Endodermal cell (in vitro differentiated cells): Measurements from ENCODE around the gene CABLES2. TPM values are rescaled to one million over a fixed set of nuclear protein-coding genes. Genes with fewer than 3 reads are reported as not detected.

Source experiments
- DNase-seq: peaks from one replicate; pipeline ENCODE4 v3.0.0-alpha.2; 2017
- H3K27ac ChIP-seq: 2 replicates; pipeline ENCODE4 v1.5.1; 2013; ENCODE audit warnings: mild to moderate bottlenecking, low read depth, low read length, moderate library complexity
- H3K27me3 ChIP-seq: 2 replicates; pipeline ENCODE4 v1.6.1; 2013; ENCODE audit warnings: mild to moderate bottlenecking, low read length, moderate library complexity; ENCODE audit not compliant: insufficient read depth, control insufficient read depth, poor library complexity, severe bottlenecking
- H3K36me3 ChIP-seq: 2 replicates; pipeline ENCODE4 v1.7.0; 2013; ENCODE audit warnings: mild to moderate bottlenecking, low read length, moderate library complexity; ENCODE audit not compliant: control insufficient read depth, insufficient read depth
- H3K4me1 ChIP-seq: one replicate; pipeline ENCODE4 v1.7.0; 2013; ENCODE audit warnings: low read length; ENCODE audit not compliant: control insufficient read depth, insufficient read depth
- H3K4me3 ChIP-seq: 2 replicates; pipeline ENCODE4 v1.5.1; 2013; ENCODE audit warnings: mild to moderate bottlenecking, low read length, moderate library complexity
- H3K9ac ChIP-seq: 2 replicates; pipeline ENCODE4 v1.6.1; 2013; ENCODE audit warnings: mild to moderate bottlenecking, low read length, moderate library complexity; ENCODE audit not compliant: poor library complexity, severe bottlenecking; ENCODE audit errors: extremely low read depth
- H3K9me3 ChIP-seq: 2 replicates; pipeline ENCODE4 v1.6.1; 2013; ENCODE audit warnings: mild to moderate bottlenecking, low read length, moderate library complexity; ENCODE audit not compliant: control insufficient read depth
- H3K27ac Mint-ChIP-seq: 2 replicates; pipeline ENCODE4 v1.8.0; 2020; ENCODE audit warnings: mixed read lengths
- H3K27me3 Mint-ChIP-seq: 2 replicates; pipeline ENCODE4 v1.8.0; 2021; ENCODE audit warnings: mild to moderate bottlenecking, mixed read lengths; ENCODE audit not compliant: insufficient read depth
- H3K36me3 Mint-ChIP-seq: 2 replicates; pipeline ENCODE4 v1.8.0; 2020; ENCODE audit warnings: low read depth, mixed read lengths
- H3K4me1 Mint-ChIP-seq: 2 replicates; pipeline ENCODE4 v1.8.0; 2020; ENCODE audit warnings: mixed read lengths
- H3K4me3 Mint-ChIP-seq: 2 replicates; pipeline ENCODE4 v1.8.0; 2020; ENCODE audit warnings: mild to moderate bottlenecking, moderate library complexity, mixed read lengths
- H3K9me3 Mint-ChIP-seq: 2 replicates; pipeline ENCODE4 v1.8.0; 2020; ENCODE audit warnings: mild to moderate bottlenecking, mixed read lengths
- CTCF ChIP-seq: fragments of 200-600 bp; sonication (generic); conservative IDR thresholded peaks from 2 replicates; pipeline ENCODE4 v1.5.0; 2021; ENCODE audit warnings: antibody characterized with exemption, mild to moderate bottlenecking
- WGBS, 2 experiments: methylation state at CpG; one replicate each; pipeline versions ENCODE4 v1.1.5 to v1.1.7; 2013; ENCODE audit warnings: missing lambda C conversion rate in 2 of 2, mixed read lengths in 1 of 2; ENCODE audit not compliant: insufficient coverage in 1 of 2, insufficient read length in 1 of 2; 5-methylcytosine and 5-hydroxymethylcytosine counted together
- total RNA-seq, 2 donors: library from RNA; stranded (reverse); fragmentation: NEBNext Ultra II Directional in 1 of 2; extraction: Animal tissue kit (Norgen Biotek cat#: 25700) in 1 of 2; gene quantifications; 2 replicates in 1 of 2; 3 replicates in 1 of 2; pipeline ENCODE4 v1.2.1, GENCODE V29; 2021

CABLES2 gene
- total RNA-seq, 2 donors from 2014 or later, result 10.4 to 15.6 TPM

- peaks cover 14% of the 10 kb centered on the region for H3K36me3 Mint-ChIP-seq
- H3K4me1 Mint-ChIP-seq, result peaks cover 10% of the 10 kb centered on the region
- H3K9me3 Mint-ChIP-seq, result peaks cover 7% of the 10 kb centered on the region
- peak; percentile 81 for DNase-seq
- no peak for TF ChIP-seq CTCF
- Histone ChIP-seq H3K27me3 (no peaks in the 10 kb centered on the region), H3K27ac (no peak overlapping the region), H3K4me1 (peaks cover 19% of the 10 kb centered on the region), H3K4me3 (no peak overlapping the region), H3K9me3 (no peaks in the 10 kb centered on the region), H3K36me3 (peaks cover 10% of the 10 kb centered on the region), H3K9ac (no peak overlapping the region)
- 88 to 92% methylated on average over 15 to 22 of the region's 22 CpGs for WGBS, 2 experiments
- no peak overlapping the region for H3K4me3 Mint-ChIP-seq
- H3K27ac Mint-ChIP-seq, result no peak overlapping the region
- H3K27me3 Mint-ChIP-seq, result no peaks in the 10 kb centered on the region
Observed at GRCh38 chr20:62378215-62378614, 28.9 kb downstream of the CABLES2 start.

- Mint-ChIP-seq H3K27ac (peak overlapping the region; percentile 83), H3K4me3 (no peak overlapping the region), H3K27me3 (no peaks in the 10 kb centered on the region), H3K9me3 (peaks cover 9% of the 10 kb centered on the region), H3K4me1 (peaks cover 7% of the 10 kb centered on the region), H3K36me3 (peaks cover 14% of the 10 kb centered on the region)
- H3K36me3 ChIP-seq, result peaks cover 10% of the 10 kb centered on the region
- H3K4me3 ChIP-seq, result no peak overlapping the region
- WGBS, 2 experiments, result 91 to 96% methylated on average over 8 to 15 of the region's 15 CpGs
- no peaks in the 10 kb centered on the region for H3K9me3 ChIP-seq
- peaks cover 19% of the 10 kb centered on the region for H3K4me1 ChIP-seq
- no peak for DNase-seq
- H3K27me3 ChIP-seq, result no peaks in the 10 kb centered on the region
- no peak overlapping the region for H3K27ac ChIP-seq
- H3K9ac ChIP-seq, result no peak overlapping the region
- no peak for TF ChIP-seq CTCF
Observed at GRCh38 chr20:62377615-62378178, 29.4 kb downstream of the CABLES2 start.

GRCh38 chr20:62377064-62377461 lies 30.0 kb downstream of the CABLES2 start:
- no peak for TF ChIP-seq CTCF
- Mint-ChIP-seq H3K36me3 (peaks cover 8% of the 10 kb centered on the region), H3K27ac (peak overlapping the region; percentile 83), H3K27me3 (no peaks in the 10 kb centered on the region), H3K9me3 (peaks cover 8% of the 10 kb centered on the region), H3K4me3 (no peak overlapping the region), H3K4me1 (peaks cover 7% of the 10 kb centered on the region)
- H3K4me1 ChIP-seq, result peaks cover 19% of the 10 kb centered on the region
- H3K36me3 ChIP-seq, result peaks cover 6% of the 10 kb centered on the region
- no peak overlapping the region for H3K4me3 ChIP-seq
- DNase-seq, result no peak
- H3K27ac ChIP-seq, result peak overlapping the region; percentile 73
- no peaks in the 10 kb centered on the region for H3K9me3 ChIP-seq
- no peak overlapping the region for H3K9ac ChIP-seq
- no peaks in the 10 kb centered on the region for H3K27me3 ChIP-seq
- 95 to 96% methylated on average over 15 to 17 of the region's 17 CpGs for WGBS, 2 experiments
